Testis (tissue), 2 donors: ENCODE results near the gene ANKLE1.

Experiments used
- CTCF ChIP-seq, 3 experiments: fragments of 450-650 bp in 2 of 3; fragments of 200-600 bp in 1 of 3; sonication (generic) in 1 of 3; IDR thresholded peaks; one replicate each; pipeline ENCODE4 v1.5.1; 2016 to 2019; ENCODE audit warnings: antibody characterized with exemption in 3 of 3, mild to moderate bottlenecking in 2 of 3, moderate library complexity in 1 of 3
- POLR2A ChIP-seq: fragments of 450-650 bp; IDR thresholded peaks from one replicate; pipeline ENCODE4 v1.6.1; 2017; ENCODE audit warnings: antibody characterized with exemption, mild to moderate bottlenecking, moderate library complexity

DNA sequence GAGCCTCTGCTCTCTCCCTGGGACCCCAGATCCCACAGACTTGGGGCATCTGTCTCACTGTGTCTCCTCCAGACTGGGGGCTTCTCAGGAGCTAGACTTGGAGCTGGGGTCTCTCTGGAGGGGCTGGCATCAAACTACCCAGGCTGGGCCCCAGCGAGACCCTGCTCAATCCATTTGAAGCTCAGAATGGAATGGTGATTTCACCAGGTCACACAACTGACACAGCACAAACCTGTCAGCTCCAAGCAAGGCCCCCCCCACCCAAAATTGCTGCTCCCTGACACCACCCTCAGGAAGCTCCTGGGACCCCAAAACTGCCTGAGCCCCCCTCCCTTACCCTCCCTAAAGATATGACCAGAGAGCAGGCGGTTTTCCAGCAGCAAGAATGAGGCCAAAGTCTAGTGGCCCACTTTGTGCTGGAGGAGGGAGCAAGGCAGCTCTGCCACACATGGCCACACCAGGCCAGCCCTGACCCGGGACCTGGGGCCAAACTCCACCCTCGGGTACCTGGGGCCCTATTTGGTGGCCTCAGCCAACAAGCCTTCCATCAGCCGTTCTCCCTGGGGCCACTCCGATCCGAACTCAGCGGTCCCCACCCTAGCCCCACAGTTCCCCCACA lies 38.4 kb upstream of the ANKLE1 start:
- TF ChIP-seq CTCF (IDR thresholded peaks at IDR 0.05) = no peak
- no peak for TF ChIP-seq POLR2A
